ENCODE results near the gene SKIC8. TPM values are rescaled to one million over a fixed set of nuclear protein-coding genes. Genes with fewer than 3 reads are reported as not detected.

SKIC8 gene
- total RNA-seq, 1 donor from 2014 or later = 44.4 TPM

GRCh38 chr15:78324144-78324543 is 24.7 kb upstream of the SKIC8 start:
- Histone ChIP-seq H3K4me1 (no peaks in the 10 kb centered on the region), H3K27ac (no peak overlapping the region), H3K27me3 (ENCODE audit: low read depth) (no peaks in the 10 kb centered on the region), H3K4me3 (no peak overlapping the region), H3K9me3 (no peaks in the 10 kb centered on the region), H3K36me3 (no peaks in the 10 kb centered on the region)
- no peak for TF ChIP-seq CTCF (IDR thresholded peaks at IDR 0.05)
- intact Hi-C loops (cut with DNase I) = no loop called here
- no peak for ATAC-seq
- DNase-seq = no peak

- Histone ChIP-seq H3K4me3 (no peak overlapping the region), H3K27me3 (ENCODE audit: low read depth) (no peaks in the 10 kb centered on the region), H3K27ac (no peak overlapping the region), H3K4me1 (no peaks in the 10 kb centered on the region), H3K36me3 (no peaks in the 10 kb centered on the region), H3K9me3 (no peaks in the 10 kb centered on the region)
- DNase-seq = no peak
- no peak for ATAC-seq
- TF ChIP-seq CTCF (IDR thresholded peaks at IDR 0.05) = no peak
- intact Hi-C loops (cut with DNase I) = no loop called here
These were observed 24.3 kb upstream of the SKIC8 start for GRCh38 chr15:78323693-78324092.

- no peak for TF ChIP-seq CTCF (IDR thresholded peaks at IDR 0.05)
- no peaks in the 10 kb centered on the region for H3K9me3 ChIP-seq
- no peaks in the 10 kb centered on the region for H3K27me3 ChIP-seq (ENCODE audit: low read depth)
- no peak overlapping the region for H3K4me3 ChIP-seq
- no peaks in the 10 kb centered on the region for H3K4me1 ChIP-seq
- peak overlapping the region; percentile 58 for H3K27ac ChIP-seq
- DNase-seq = peak; percentile 21
- intact Hi-C loops (cut with DNase I) = no loop called here
- no peaks in the 10 kb centered on the region for H3K36me3 ChIP-seq
- no peak for ATAC-seq
These were observed 23.5 kb upstream of the SKIC8 start for GRCh38 chr15:78322724-78323521.

- peak; percentile 40 for DNase-seq
These were observed 22.8 kb upstream of the SKIC8 start for GRCh38 chr15:78322243-78322642.

GRCh38 chr15:78321786-78322185 is 22.4 kb upstream of the SKIC8 start:
- intact Hi-C loops (cut with DNase I) = no loop called here
- no peak overlapping the region for H3K4me3 ChIP-seq
- no peak overlapping the region for H3K27ac ChIP-seq

More at GRCh38 chr15:78322243-78322642, 22.8 kb upstream of the SKIC8 start:
- ATAC-seq = peak in 1 of 2 donors; percentile 24
- no peaks in the 10 kb centered on the region for H3K36me3 ChIP-seq
- no peak for TF ChIP-seq CTCF (IDR thresholded peaks at IDR 0.05)
- intact Hi-C loops (cut with DNase I) = no loop called here
- H3K4me1 ChIP-seq = no peaks in the 10 kb centered on the region
- no peak overlapping the region for H3K4me3 ChIP-seq
- H3K9me3 ChIP-seq = no peaks in the 10 kb centered on the region
- H3K27ac ChIP-seq = peak overlapping the region; percentile 58
- no peaks in the 10 kb centered on the region for H3K27me3 ChIP-seq (ENCODE audit: low read depth)

More at GRCh38 chr15:78321786-78322185, 22.4 kb upstream of the SKIC8 start:
- no peak for ATAC-seq
- no peak for TF ChIP-seq CTCF (IDR thresholded peaks at IDR 0.05)
- Histone ChIP-seq H3K36me3 (no peaks in the 10 kb centered on the region), H3K27me3 (ENCODE audit: low read depth) (no peaks in the 10 kb centered on the region), H3K9me3 (no peaks in the 10 kb centered on the region), H3K4me1 (no peaks in the 10 kb centered on the region)
- peak; percentile 23 for DNase-seq

Data from lower lobe of right lung (tissue), 2 donors.